Omental fat pad (tissue), 4 donors: ENCODE measurements around the gene NDEL1. TPM values are rescaled to one million over a fixed set of nuclear protein-coding genes. Genes with fewer than 3 reads are reported as not detected.

ENCODE experiments used
- ATAC-seq: fragments of 150-250 bp; one replicate; pipeline ENCODE4 v1.9.1; 2016; ENCODE audit warnings: mild to moderate bottlenecking, moderate library complexity; ENCODE audit not compliant: low FRiP score
- DNase-seq: peaks from one replicate; pipeline ENCODE4 v3.0.0-alpha.2; 2019; ENCODE audit warnings: low spot score
- total RNA-seq, 4 donors: library from RNA; depleted of rRNA; stranded (reverse); fragments of >200 nt; gene quantifications; one replicate each; pipeline ENCODE4 v1.1.0, GENCODE V29; 2016
- TF ChIP-seq, protein P1 (sequence below), 3 donors: fragments of 450-650 bp; IDR thresholded peaks; one replicate each; pipeline ENCODE4 v1.5.1; 2016 to 2017; ENCODE audit warnings: antibody characterized with exemption in 3 of 3, mild to moderate bottlenecking in 3 of 3, moderate library complexity in 2 of 3

NDEL1 gene
- total RNA-seq, 4 donors from 2014 or later, result 64.3 to 139 (median 118) TPM

DNA sequence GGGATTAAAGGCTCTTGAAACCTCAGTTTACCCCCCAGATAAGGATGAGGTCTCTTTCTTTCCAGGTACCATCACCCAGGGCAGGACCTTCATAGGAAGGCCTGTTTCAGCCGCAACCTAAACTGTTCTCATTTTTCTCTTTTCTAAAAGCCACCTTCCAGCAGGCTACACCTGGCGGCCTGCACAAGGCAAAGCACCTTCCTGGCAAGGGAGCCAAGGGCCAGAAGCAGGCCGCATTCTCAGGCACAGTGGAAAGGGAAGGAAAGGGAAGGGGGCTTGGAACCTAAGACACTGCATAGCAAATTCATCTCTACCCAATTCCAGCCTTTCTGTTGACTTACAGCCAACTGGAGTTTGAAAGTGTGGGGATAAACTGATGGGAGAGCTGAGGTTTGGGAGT is 8.9 kb upstream of the NDEL1 start:
- TF ChIP-seq, protein P1, sequence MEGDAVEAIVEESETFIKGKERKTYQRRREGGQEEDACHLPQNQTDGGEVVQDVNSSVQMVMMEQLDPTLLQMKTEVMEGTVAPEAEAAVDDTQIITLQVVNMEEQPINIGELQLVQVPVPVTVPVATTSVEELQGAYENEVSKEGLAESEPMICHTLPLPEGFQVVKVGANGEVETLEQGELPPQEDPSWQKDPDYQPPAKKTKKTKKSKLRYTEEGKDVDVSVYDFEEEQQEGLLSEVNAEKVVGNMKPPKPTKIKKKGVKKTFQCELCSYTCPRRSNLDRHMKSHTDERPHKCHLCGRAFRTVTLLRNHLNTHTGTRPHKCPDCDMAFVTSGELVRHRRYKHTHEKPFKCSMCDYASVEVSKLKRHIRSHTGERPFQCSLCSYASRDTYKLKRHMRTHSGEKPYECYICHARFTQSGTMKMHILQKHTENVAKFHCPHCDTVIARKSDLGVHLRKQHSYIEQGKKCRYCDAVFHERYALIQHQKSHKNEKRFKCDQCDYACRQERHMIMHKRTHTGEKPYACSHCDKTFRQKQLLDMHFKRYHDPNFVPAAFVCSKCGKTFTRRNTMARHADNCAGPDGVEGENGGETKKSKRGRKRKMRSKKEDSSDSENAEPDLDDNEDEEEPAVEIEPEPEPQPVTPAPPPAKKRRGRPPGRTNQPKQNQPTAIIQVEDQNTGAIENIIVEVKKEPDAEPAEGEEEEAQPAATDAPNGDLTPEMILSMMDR (IDR thresholded peaks at IDR 0.05), result no peak
- DNase-seq, result no peak

DNA sequence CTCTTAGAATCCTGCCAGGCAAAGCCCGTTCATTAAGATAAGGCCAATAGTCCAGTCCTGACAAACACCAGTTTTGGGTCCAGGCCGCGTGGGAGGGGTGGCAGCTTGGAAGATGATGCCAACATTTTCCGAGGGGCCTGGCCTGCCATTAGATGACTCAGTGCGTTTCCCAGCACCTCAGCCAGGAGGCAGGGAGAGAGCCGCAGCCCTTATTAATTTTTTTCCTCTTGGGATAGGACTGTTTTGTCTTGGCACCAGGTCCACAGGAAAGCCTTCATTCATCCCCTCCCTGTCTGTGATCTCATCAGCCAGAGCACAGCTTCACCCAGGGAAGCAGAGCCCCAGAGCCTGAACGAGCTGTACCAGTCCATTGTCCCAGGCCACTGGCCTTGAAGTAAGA is 4.7 kb upstream of the NDEL1 start:
- ATAC-seq (peak; percentile 81), DNase-seq (peak; percentile 75)
- TF ChIP-seq, protein P1 (IDR thresholded peaks at IDR 0.05), result no peak

More for the DNA sequence above, 8.9 kb upstream of the NDEL1 start:
- no peak for ATAC-seq

DNA sequence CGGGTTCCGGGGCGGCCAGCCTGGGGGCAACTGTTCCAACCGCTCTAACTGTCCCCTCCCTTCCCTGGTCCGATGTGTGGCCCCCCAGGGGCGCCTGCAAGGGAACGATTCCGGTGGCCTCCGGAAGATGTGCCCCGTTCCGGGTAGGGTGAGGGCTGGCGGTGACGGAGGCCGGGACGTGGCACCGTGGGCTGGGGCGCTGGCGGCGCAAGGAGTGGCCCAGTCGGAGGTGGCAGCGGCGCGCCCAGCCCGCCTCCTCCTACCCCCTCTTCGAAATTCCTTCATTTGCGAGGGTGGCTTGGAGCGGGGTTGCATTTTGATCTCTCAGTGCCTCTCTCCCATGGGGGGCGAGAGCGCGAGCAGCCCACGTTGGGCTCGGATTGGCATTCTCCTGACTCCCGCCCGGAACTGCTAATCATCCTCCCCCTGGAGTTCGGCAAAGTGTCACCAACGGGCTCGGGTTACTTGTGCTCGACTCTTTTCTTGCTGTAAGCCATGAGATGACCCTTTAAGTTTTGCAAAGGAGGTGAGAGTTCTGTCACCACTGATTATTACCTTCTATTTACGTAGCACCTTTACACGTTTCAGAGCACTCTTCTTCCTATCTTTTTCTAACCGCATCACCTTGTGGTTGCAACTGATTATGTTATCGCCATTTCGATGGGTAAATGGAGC is 622 bp downstream of the NDEL1 start:
- no peak for DNase-seq
- TF ChIP-seq, protein P1 (IDR thresholded peaks at IDR 0.05), result no peak
- ATAC-seq, result peak; percentile 67

DNA sequence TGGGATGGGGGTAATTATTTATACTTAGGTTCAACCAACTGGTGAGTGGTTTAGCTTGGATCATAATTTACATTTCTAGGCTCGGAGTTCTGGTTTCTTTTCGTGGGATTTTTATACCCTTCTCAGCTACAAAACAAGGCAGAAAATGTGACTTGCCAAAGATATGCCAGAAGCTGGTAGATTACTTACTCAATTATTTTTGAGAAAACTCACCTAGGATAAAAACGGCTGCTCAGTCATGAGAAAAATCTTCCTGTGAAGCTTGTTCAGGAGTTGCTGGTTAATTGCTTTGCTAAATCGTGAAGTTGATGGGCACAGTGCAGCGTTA is 1.1 kb downstream of the NDEL1 start:
- ATAC-seq (no peak), DNase-seq (no peak)
- TF ChIP-seq, protein P1 (IDR thresholded peaks at IDR 0.05), result no peak

DNA sequence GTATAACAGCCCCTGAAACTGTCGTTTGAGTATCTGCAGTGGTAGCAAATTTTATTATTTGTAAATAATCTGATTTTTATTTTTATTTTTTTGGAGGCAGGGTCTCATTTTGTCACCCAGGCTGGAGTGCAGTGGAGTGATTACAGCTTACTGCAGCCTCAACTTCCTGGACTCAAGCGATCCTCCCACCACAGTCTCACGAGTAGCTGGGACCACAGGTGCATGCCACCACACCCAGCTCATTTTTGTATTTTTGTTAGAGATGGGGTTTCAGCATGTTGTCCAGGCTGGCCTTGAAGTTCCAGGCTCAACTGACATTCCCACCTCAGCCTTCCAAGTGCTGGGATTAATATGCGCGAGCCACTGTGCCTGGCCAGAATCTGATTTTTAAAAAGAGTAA is 2.8 kb downstream of the NDEL1 start:
- DNase-seq, result no peak
- ATAC-seq, result no peak
- TF ChIP-seq, protein P1 (IDR thresholded peaks at IDR 0.05), result no peak

DNA sequence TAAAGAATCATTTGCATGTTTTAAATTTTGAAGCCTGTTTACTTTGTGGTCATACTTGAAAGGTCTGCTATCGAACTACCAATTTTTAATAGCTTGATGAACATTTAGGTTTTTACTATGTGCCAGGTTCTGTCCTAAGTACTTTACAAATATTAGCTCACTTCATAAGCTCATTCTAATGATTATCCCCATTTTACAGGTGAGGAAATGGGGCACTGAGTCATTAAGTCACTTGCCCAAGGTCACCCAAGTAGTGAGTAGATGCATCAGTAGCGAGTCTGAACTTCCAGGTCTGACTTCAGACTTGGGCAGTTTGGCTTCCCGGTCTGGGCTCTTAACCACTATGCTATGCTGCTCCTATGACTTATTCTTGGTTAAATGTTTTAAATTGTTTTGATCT is 4.0 kb downstream of the NDEL1 start:
- DNase-seq, result no peak
- TF ChIP-seq, protein P1 (IDR thresholded peaks at IDR 0.05), result no peak
- ATAC-seq, result no peak

DNA sequence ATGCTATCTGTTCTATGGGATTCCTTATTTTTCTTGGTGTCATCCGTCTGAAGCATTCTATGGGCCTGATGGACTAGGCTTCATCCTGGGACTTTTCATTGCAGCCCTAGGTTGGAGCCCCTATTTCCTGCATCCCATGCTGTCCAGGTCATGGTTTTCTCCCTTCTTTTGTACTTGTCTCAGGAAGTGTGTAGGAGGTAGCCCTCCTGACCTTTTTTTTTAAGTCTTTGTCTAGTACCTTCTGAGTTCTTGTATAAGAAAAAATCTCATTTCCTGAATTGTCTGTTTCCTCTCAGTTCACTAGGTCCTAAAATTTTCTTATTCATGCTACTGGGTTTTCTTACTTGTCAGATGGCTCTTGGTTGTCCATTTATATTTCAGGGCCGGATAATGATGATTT is 6.0 kb downstream of the NDEL1 start:
- ATAC-seq, result no peak
- TF ChIP-seq, protein P1 (IDR thresholded peaks at IDR 0.05), result no peak
- no peak for DNase-seq
